ENCODE measurements around the gene CPS1. TPM values are rescaled to one million over a fixed set of nuclear protein-coding genes. Genes with fewer than 3 reads are reported as not detected.

Gene CPS1
- total RNA-seq, 5 donors from 2014 or later (not counting 1 experiment from before 2014, with no cell fraction given), result 0.30 to 1.5 (median 0.59) TPM

DNA sequence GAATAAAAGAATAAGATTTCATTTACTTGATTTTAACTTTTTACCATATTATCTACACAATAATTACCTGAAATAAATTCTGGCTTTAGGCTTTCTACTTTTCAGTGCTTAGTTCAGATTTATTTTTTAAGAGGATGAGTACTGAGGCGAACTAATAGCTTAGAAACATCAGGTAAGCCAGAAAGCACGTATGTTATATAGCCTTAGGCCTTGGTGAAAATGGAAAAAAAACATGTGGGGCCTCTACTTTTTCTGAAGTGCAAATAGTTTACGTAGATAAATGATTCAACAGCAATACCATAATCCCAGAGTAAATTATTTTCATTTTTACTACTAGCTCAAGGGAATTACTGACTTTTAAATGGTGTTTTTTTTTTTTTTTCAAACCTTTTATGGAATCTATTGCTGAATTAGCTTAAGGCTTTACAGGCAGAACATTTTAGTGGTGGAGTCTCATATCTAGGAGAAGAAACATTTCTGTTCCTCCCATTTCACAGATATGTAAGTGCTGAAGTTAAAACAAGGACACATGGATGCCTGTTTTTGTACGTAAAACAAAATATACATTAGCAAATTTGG lies 6.2 kb downstream of the CPS1 start:
- WGBS (ENCODE audit: insufficient coverage), result no CpG with 5 or more reads among the region's 4 CpGs
- Mint-ChIP-seq H3K36me3 (no peaks in the 10 kb centered on the region), H3K4me1 (no peaks in the 10 kb centered on the region), H3K9me3 (no peaks in the 10 kb centered on the region), H3K27ac (no peak overlapping the region), H3K4me3 (no peak overlapping the region), H3K27me3 (no peaks in the 10 kb centered on the region)
- H3K4me3 ChIP-seq (ENCODE audit: control insufficient read depth in 1 of 2, extremely low read depth in 1 of 2, low read length in 1 of 2), result no peak overlapping the region
- DNase-seq, result no peak
- H3K36me3 ChIP-seq (ENCODE audit: control insufficient read depth in 2 of 2, extremely low read depth in 1 of 2, insufficient read depth in 1 of 2, low read length in 1 of 2), result no peaks in the 10 kb centered on the region
- H3K4me1 ChIP-seq (ENCODE audit: control insufficient read depth in 1 of 2, extremely low read depth in 1 of 2, insufficient read depth in 2 of 2, low read length in 2 of 2), result no peaks in the 10 kb centered on the region
- no peak for ATAC-seq (replicated peaks in 1 of 4)
- CTCF ChIA-PET, result interaction anchor here in 1 of 2 donors (0.6 kb wide), 1 partner anchor 551 kb away, joined by 4 read pairs; no protein-coding TSS in a partner anchor
- POLR2A ChIA-PET, result interaction anchor here in 1 of 2 donors (0.5 kb wide), 1 partner anchor 1637 kb away, joined by 4 read pairs; no protein-coding TSS in a partner anchor
- no peak overlapping the region for H3K27ac ChIP-seq (ENCODE audit: low read length)
- no peaks in the 10 kb centered on the region for H3K27me3 ChIP-seq (replicated peaks in 1 of 2; ENCODE audit: control insufficient read depth in 2 of 2, extremely low read depth in 1 of 2, insufficient read depth in 2 of 2, low read length in 1 of 2)
- H3K9me3 ChIP-seq, result no peaks in the 10 kb centered on the region

DNA sequence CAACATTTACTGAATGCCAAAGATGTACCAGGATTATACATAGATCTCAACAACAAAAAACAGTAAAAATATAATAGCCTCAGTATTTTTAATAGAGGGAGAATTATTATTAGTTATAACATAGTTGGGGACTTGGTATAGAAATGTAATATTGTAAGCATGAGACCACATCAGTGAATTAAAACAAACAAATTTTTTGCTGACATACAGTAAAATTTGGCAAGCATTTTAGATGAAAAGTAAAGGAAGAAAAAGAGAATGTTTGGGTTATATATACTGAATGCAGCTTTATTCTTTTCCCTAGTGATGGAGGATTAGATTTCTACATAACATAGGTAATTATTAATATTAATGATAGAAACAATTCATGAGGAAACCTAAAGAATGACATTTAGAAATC lies 10.9 kb downstream of the CPS1 start:
- H3K36me3 Mint-ChIP-seq, result no peaks in the 10 kb centered on the region
- no peaks in the 10 kb centered on the region for H3K9me3 Mint-ChIP-seq
- H3K4me3 ChIP-seq (ENCODE audit: control insufficient read depth in 1 of 2, extremely low read depth in 1 of 2, low read length in 1 of 2), result no peak overlapping the region
- ChIA-PET POLR2A (no interaction called here), CTCF (no interaction called here)
- no peaks in the 10 kb centered on the region for H3K27me3 ChIP-seq (replicated peaks in 1 of 2; ENCODE audit: control insufficient read depth in 2 of 2, extremely low read depth in 1 of 2, insufficient read depth in 2 of 2, low read length in 1 of 2)
- H3K27ac Mint-ChIP-seq, result no peak overlapping the region
- no peak overlapping the region for H3K27ac ChIP-seq (ENCODE audit: low read length)
- H3K4me3 Mint-ChIP-seq, result no peak overlapping the region
- ATAC-seq (replicated peaks in 1 of 4), result no peak
- H3K9me3 ChIP-seq, result no peaks in the 10 kb centered on the region
- DNase-seq, result no peak
- H3K27me3 Mint-ChIP-seq, result no peaks in the 10 kb centered on the region
- H3K4me1 Mint-ChIP-seq, result no peaks in the 10 kb centered on the region
- H3K36me3 ChIP-seq (ENCODE audit: control insufficient read depth in 2 of 2, extremely low read depth in 1 of 2, insufficient read depth in 1 of 2, low read length in 1 of 2), result no peaks in the 10 kb centered on the region
- no peaks in the 10 kb centered on the region for H3K4me1 ChIP-seq (ENCODE audit: control insufficient read depth in 1 of 2, extremely low read depth in 1 of 2, insufficient read depth in 2 of 2, low read length in 2 of 2)

DNA sequence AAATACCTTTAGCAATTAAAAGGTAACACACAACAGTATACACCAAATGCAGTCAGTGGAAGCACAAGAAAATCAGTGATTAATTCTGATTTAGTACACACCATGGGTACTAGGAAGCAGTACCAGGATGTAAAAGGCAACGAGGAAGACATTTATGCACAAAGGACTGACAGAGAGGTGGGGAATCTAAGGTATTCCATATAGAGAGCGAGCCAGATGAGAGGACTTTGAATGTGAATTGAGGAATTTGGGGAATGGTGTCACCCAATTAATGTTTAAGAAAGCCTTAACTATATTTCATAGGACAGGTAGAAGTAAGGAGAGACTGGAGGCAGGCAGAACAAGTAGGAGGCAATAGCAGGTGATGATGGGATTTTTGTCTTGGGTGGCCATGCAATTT lies 11.7 kb downstream of the CPS1 start:
- CTCF ChIA-PET, result no interaction called here
- Mint-ChIP-seq H3K36me3 (no peaks in the 10 kb centered on the region), H3K4me3 (no peak overlapping the region), H3K9me3 (no peaks in the 10 kb centered on the region), H3K27ac (no peak overlapping the region), H3K27me3 (no peaks in the 10 kb centered on the region), H3K4me1 (no peaks in the 10 kb centered on the region)
- WGBS (ENCODE audit: insufficient coverage), result no CpG with 5 or more reads among the region's 2 CpGs
- POLR2A ChIA-PET, result no interaction called here
- Histone ChIP-seq H3K36me3 (ENCODE audit: control insufficient read depth in 2 of 2, extremely low read depth in 1 of 2, insufficient read depth in 1 of 2, low read length in 1 of 2) (no peaks in the 10 kb centered on the region), H3K9me3 (no peaks in the 10 kb centered on the region), H3K4me3 (ENCODE audit: control insufficient read depth in 1 of 2, extremely low read depth in 1 of 2, low read length in 1 of 2) (no peak overlapping the region), H3K27me3 (replicated peaks in 1 of 2; ENCODE audit: control insufficient read depth in 2 of 2, extremely low read depth in 1 of 2, insufficient read depth in 2 of 2, low read length in 1 of 2) (no peaks in the 10 kb centered on the region), H3K4me1 (ENCODE audit: control insufficient read depth in 1 of 2, extremely low read depth in 1 of 2, insufficient read depth in 2 of 2, low read length in 2 of 2) (no peaks in the 10 kb centered on the region), H3K27ac (ENCODE audit: low read length) (no peak overlapping the region)
- DNase-seq, result no peak
- ATAC-seq (replicated peaks in 1 of 4), result no peak

DNA sequence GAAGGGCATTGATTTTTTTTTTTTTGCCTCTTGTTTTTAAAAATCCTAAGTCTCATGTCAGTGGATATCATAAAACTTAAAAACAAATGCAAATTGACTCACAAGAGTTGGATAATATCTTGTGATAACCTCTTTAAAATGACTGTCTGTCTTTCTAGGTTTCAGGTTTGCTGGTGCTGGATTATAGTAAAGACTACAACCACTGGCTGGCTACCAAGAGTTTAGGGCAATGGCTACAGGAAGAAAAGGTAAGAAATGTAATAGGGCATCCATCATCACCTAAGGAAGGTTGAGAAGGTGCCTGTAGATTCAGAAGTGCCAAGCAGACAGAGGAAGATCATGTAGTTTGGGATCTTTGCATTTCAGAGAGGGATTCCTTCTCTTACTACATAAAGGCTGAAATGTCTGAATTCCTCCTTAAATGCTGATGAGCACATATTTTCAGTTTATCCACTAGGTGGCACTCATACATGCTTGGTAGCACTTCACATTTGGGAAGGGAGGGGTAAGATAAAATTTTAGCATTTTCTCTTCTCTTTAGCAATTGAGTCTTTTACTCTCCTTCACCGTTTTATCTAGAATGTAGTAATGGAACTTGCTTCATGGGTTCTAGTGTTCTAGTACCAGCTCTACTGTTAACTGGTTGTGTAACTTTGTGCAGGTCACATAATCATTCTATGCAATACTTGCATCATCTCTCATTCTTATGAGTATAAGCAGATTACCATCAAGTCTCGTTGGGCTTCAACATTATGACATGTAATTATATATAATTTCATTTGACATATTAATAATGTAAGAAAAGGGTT lies 21.1 kb downstream of the CPS1 start:
- no CpG with 5 or more reads among the region's 2 CpGs for WGBS (ENCODE audit: insufficient coverage)
- H3K27me3 Mint-ChIP-seq, result peaks cover 0 to 4% of the 10 kb centered on the region in 2 donors
- no peaks in the 10 kb centered on the region for H3K27me3 ChIP-seq (replicated peaks in 1 of 2; ENCODE audit: control insufficient read depth in 2 of 2, extremely low read depth in 1 of 2, insufficient read depth in 2 of 2, low read length in 1 of 2)
- H3K27ac ChIP-seq (ENCODE audit: low read length), result no peak overlapping the region
- H3K36me3 ChIP-seq (ENCODE audit: control insufficient read depth in 2 of 2, extremely low read depth in 1 of 2, insufficient read depth in 1 of 2, low read length in 1 of 2), result no peaks in the 10 kb centered on the region
- H3K4me3 ChIP-seq (ENCODE audit: control insufficient read depth in 1 of 2, extremely low read depth in 1 of 2, low read length in 1 of 2), result no peak overlapping the region
- no peaks in the 10 kb centered on the region for H3K9me3 ChIP-seq
- H3K4me3 Mint-ChIP-seq, result no peak overlapping the region
- no peaks in the 10 kb centered on the region for H3K36me3 Mint-ChIP-seq
- CTCF ChIA-PET, result interaction anchor here in 1 of 2 donors (0.7 kb wide), 1 partner anchor 212 kb away, joined by 3 read pairs; no protein-coding TSS in a partner anchor
- no peak overlapping the region for H3K27ac Mint-ChIP-seq
- POLR2A ChIA-PET, result no interaction called here
- H3K4me1 ChIP-seq (ENCODE audit: control insufficient read depth in 1 of 2, extremely low read depth in 1 of 2, insufficient read depth in 2 of 2, low read length in 2 of 2), result no peaks in the 10 kb centered on the region
- ATAC-seq (replicated peaks in 1 of 4), result peak in 1 of 4 experiments; percentile 44
- H3K4me1 Mint-ChIP-seq, result no peaks in the 10 kb centered on the region
- peak in 1 of 35 experiments; percentile 42 for DNase-seq
- H3K9me3 Mint-ChIP-seq, result no peaks in the 10 kb centered on the region

DNA sequence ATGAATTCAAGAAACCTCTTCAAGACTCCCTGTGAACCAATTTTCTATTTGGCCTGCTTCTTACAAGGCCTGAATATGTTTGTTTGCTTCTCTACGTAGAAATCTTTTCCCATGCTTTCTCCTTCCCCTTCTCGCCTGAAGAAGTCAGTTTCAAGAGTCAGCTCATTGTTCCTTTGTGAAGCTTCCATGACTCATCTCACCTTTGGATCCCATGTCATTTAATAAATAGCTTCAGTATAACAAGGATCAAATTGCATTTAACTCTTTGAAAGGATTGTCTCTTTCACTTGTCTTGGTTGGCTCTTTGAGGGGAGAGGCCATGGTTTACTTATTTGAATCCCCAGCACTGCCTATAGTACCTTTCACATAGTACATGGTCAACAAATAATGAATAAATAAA lies 28.4 kb downstream of the CPS1 start:
- Histone ChIP-seq H3K9me3 (no peaks in the 10 kb centered on the region), H3K27me3 (replicated peaks in 1 of 2; ENCODE audit: control insufficient read depth in 2 of 2, extremely low read depth in 1 of 2, insufficient read depth in 2 of 2, low read length in 1 of 2) (no peaks in the 10 kb centered on the region), H3K36me3 (ENCODE audit: control insufficient read depth in 2 of 2, extremely low read depth in 1 of 2, insufficient read depth in 1 of 2, low read length in 1 of 2) (no peaks in the 10 kb centered on the region), H3K27ac (ENCODE audit: low read length) (no peak overlapping the region), H3K4me1 (ENCODE audit: control insufficient read depth in 1 of 2, extremely low read depth in 1 of 2, insufficient read depth in 2 of 2, low read length in 2 of 2) (no peaks in the 10 kb centered on the region), H3K4me3 (ENCODE audit: control insufficient read depth in 1 of 2, extremely low read depth in 1 of 2, low read length in 1 of 2) (no peak overlapping the region)
- ChIA-PET CTCF (interaction anchor here in 1 of 2 donors (0.8 kb wide), 1 partner anchor 10 kb away, joined by 6 read pairs; no protein-coding TSS in a partner anchor), POLR2A (no interaction called here)
- ATAC-seq (replicated peaks in 1 of 4), result no peak
- H3K4me1 Mint-ChIP-seq, result no peaks in the 10 kb centered on the region
- no peaks in the 10 kb centered on the region for H3K36me3 Mint-ChIP-seq
- H3K4me3 Mint-ChIP-seq, result no peak overlapping the region
- peaks cover 0 to 3% of the 10 kb centered on the region in 2 donors for H3K27me3 Mint-ChIP-seq
- no peak for DNase-seq
- H3K9me3 Mint-ChIP-seq, result no peaks in the 10 kb centered on the region
- 73% methylated on average over 2 of the region's 2 CpGs for WGBS (ENCODE audit: insufficient coverage)
- no peak overlapping the region for H3K27ac Mint-ChIP-seq

DNA sequence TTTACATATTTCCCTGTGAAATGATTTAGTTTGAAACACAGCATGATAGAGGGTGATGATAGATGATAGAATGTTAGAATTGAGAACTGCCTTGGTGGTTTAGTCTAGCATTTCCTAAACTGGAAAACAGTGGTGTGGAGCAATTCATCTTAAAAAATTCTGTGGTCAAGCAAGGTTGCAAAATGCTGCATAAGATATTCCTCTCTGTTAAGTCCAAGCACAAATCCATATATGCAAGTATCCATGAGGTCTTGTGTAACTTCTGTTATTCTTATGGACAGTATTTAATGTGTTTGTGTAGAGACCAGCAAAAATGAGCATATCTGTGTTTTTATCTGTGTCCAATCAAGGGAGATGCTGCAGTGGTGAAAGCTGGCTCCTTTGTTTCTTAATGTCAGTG lies 30.0 kb downstream of the CPS1 start:
- Histone ChIP-seq H3K27me3 (replicated peaks in 1 of 2; ENCODE audit: control insufficient read depth in 2 of 2, extremely low read depth in 1 of 2, insufficient read depth in 2 of 2, low read length in 1 of 2) (no peaks in the 10 kb centered on the region), H3K9me3 (no peaks in the 10 kb centered on the region), H3K4me1 (ENCODE audit: control insufficient read depth in 1 of 2, extremely low read depth in 1 of 2, insufficient read depth in 2 of 2, low read length in 2 of 2) (no peaks in the 10 kb centered on the region), H3K4me3 (ENCODE audit: control insufficient read depth in 1 of 2, extremely low read depth in 1 of 2, low read length in 1 of 2) (no peak overlapping the region), H3K27ac (ENCODE audit: low read length) (no peak overlapping the region), H3K36me3 (ENCODE audit: control insufficient read depth in 2 of 2, extremely low read depth in 1 of 2, insufficient read depth in 1 of 2, low read length in 1 of 2) (no peaks in the 10 kb centered on the region)
- Mint-ChIP-seq H3K9me3 (no peaks in the 10 kb centered on the region), H3K27ac (no peak overlapping the region), H3K27me3 (peaks cover 0 to 3% of the 10 kb centered on the region in 2 donors), H3K4me1 (no peaks in the 10 kb centered on the region), H3K4me3 (no peak overlapping the region), H3K36me3 (no peaks in the 10 kb centered on the region)
- ATAC-seq (replicated peaks in 1 of 4) (no peak), DNase-seq (no peak)
- ChIA-PET CTCF (interaction anchor here in 1 of 2 donors (0.6 kb wide), 1 partner anchor 34 kb away, joined by 3 read pairs; no protein-coding TSS in a partner anchor), POLR2A (no interaction called here)

Measured in T-cell (primary cell).